ENCODE data around the gene KDM4B.

- no peak for TF ChIP-seq CTCF (IDR thresholded peaks at IDR 0.05; ENCODE audit: borderline replicate concordance, extremely low read depth, low read length, poor library complexity, severe bottlenecking)
- no peak for TF ChIP-seq EZH2 (IDR thresholded peaks at IDR 0.05; ENCODE audit: borderline replicate concordance, low read depth, low read length, severe bottlenecking)
Observed at GRCh38 chr19:4984438-4984990, 15.6 kb downstream of the KDM4B start.

All from DND-41 (cell line).